ENCODE data around the gene KCNQ1. TPM values are rescaled to one million over a fixed set of nuclear protein-coding genes. Genes with fewer than 3 reads are reported as not detected.
A peak's percentile ranks its signal among the peaks of the same experiment; 100 is the strongest.

The KCNQ1 gene
- total and polyA plus RNA-seq, 2 of the 13 experiments (the other 11 are each of a cell fraction or from before 2014, with no cell fraction given) = 0.02 to 0.08 TPM

GRCh38 chr11:2417856-2418692, 26.7 kb upstream of the KCNQ1 start:
- Histone ChIP-seq H3K9me3 (ENCODE audit: low read length) (no peaks in the 10 kb centered on the region), H3K27ac (ENCODE audit: extremely low read length, insufficient read depth, low read length) (no peak overlapping the region), H3K27me3 (ENCODE audit: control insufficient read depth in 1 of 2, insufficient read depth in 2 of 2, low read length in 2 of 2) (peaks cover 5 to 12% of the 10 kb centered on the region in 2 experiments; a peak in 3 of 5 replicates), H3K4me3 (replicated peaks in 1 of 3; ENCODE audit: insufficient read depth in 1 of 3, low read depth in 2 of 3, low read length in 3 of 3) (no peak overlapping the region), H3K79me2 (ENCODE audit: insufficient read depth, low read length) (no peaks in the 10 kb centered on the region), H3K9ac (ENCODE audit: insufficient read depth, low read depth, low read length) (no peak overlapping the region), H4K20me1 (ENCODE audit: insufficient read depth, low read length) (no peaks in the 10 kb centered on the region), H2AFZ (ENCODE audit: low read length) (no peak overlapping the region), H3K4me2 (ENCODE audit: low read depth, low read length) (no peak overlapping the region), H3K36me3 (replicated peaks in 1 of 2; ENCODE audit: control insufficient read depth in 1 of 2, insufficient read depth in 2 of 2, low read length in 2 of 2) (no peaks in the 10 kb centered on the region), H3K4me1 (ENCODE audit: insufficient read depth, low read length) (peaks cover 17% of the 10 kb centered on the region)
- CTCF ChIA-PET (ENCODE audit: low intra/inter-chr PET ratio, low total read pairs) = interaction anchor here (3.6 kb wide), 1 partner anchor 113 kb away, joined by 87 read pairs; no protein-coding TSS in a partner anchor
- DNase-seq (ENCODE audit: low spot score) (no peak), ATAC-seq (no peak), FAIRE-seq (no peak)
- intact Hi-C loops (cut with micrococcal nuclease; ENCODE audit: unreplicated experiment) (no loop called here), in situ Hi-C loops (cut with HindIII; ENCODE audit: extremely low pct_ligation_motif_present, low pct_unique_long_range_greater_than_20kb) (loop anchor here (5.0 kb wide), 2 partner anchors 106 to 216 kb away; no protein-coding TSS in a partner anchor)
- POLR2A ChIA-PET = no interaction called here
- no peak for TF ChIP-seq GABPB1 (CRISPR knock-in tag; IDR thresholded peaks at IDR 0.05)
- TF ChIP-seq LBX2 (CRISPR knock-in tag; IDR thresholded peaks at IDR 0.05; ENCODE audit: borderline replicate concordance) = no peak
- no peak for TF ChIP-seq TAF1 (CRISPR knock-in tag; IDR thresholded peaks at IDR 0.05)
- TF ChIP-seq ZNF747 (CRISPR knock-in tag; IDR thresholded peaks at IDR 0.05; ENCODE audit: borderline replicate concordance) = no peak
- 0 out of 2 replicates have a peak, but pooled peaks have one; percentile 34 for TF ChIP-seq HES4 (CRISPR knock-in tag; IDR thresholded peaks at IDR 0.05; ENCODE audit: borderline replicate concordance)
- TF ChIP-seq KLF6 (CRISPR knock-in tag; IDR thresholded peaks at IDR 0.05) = no peak
- no TSS peak for BruUV-seq (replicated peaks)
- 36% methylated on average over 4 of the region's 30 CpGs for WGBS (ENCODE audit: low lambda C conversion rate)

Measured in HepG2 (cell line).